ENCODE results near the gene ZNF496. TPM values are rescaled to one million over a fixed set of nuclear protein-coding genes. Genes with fewer than 3 reads are reported as not detected.

Gene ZNF496
- total RNA-seq, 1 experiment from 2014 or later, result 66.5 TPM

GRCh38 chr1:247367786-247368422 lies 36.2 kb upstream of the ZNF496 start:
- Histone ChIP-seq H3K14ac (ENCODE audit: insufficient read depth, low read length) (no peak overlapping the region), H2BK20ac (ENCODE audit: low read depth, low read length, poor library complexity, severe bottlenecking) (peak overlapping the region; percentile 6), H2AK5ac (ENCODE audit: insufficient read length, low read length) (no peak overlapping the region), H3K56ac (ENCODE audit: insufficient read length, low read depth, low read length) (no peak overlapping the region), H2BK5ac (ENCODE audit: insufficient read length, low read length) (no peak overlapping the region), H4K91ac (ENCODE audit: insufficient read length, low read depth, low read length) (no peak overlapping the region), H3K9ac (ENCODE audit: extremely low read depth, insufficient read length, low read length) (no peak overlapping the region), H3K23me2 (ENCODE audit: insufficient read length, low read depth, low read length, poor library complexity, severe bottlenecking) (no peaks in the 10 kb centered on the region), H3K4me1 (ENCODE audit: insufficient read depth, low read length) (peaks cover 5% of the 10 kb centered on the region; the same call in 1 of the 2 replicates), H3T11ph (ENCODE audit: low read length) (no peak overlapping the region), H3K18ac (ENCODE audit: insufficient read length, low read depth, low read length) (no peak overlapping the region), H3K79me2 (ENCODE audit: insufficient read depth, low read length) (no peaks in the 10 kb centered on the region), H2BK15ac (ENCODE audit: low read depth, low read length) (no peak overlapping the region), H2BK12ac (ENCODE audit: insufficient read length, low read depth, low read length) (no peak overlapping the region), H2AFZ (ENCODE audit: low read length) (no peak overlapping the region), H3K23ac (ENCODE audit: insufficient read length, low read depth, low read length) (no peak overlapping the region), H3K27me3 (ENCODE audit: insufficient read depth, low read length) (no peaks in the 10 kb centered on the region), H3K27ac (ENCODE audit: insufficient read length, low read depth, low read length) (no peak overlapping the region), H4K8ac (replicated peaks; ENCODE audit: insufficient read length, low read depth, low read length) (no peak overlapping the region), H4K5ac (ENCODE audit: insufficient read length, low read depth, low read length) (no peak overlapping the region), H2BK120ac (ENCODE audit: low read depth, low read length, poor library complexity, severe bottlenecking) (peak overlapping the region; percentile 23), H4K20me1 (ENCODE audit: control insufficient read depth, insufficient read depth, insufficient read length) (no peaks in the 10 kb centered on the region), H3K4ac (ENCODE audit: low read depth, low read length) (no peak overlapping the region), H3K9me3 (ENCODE audit: control insufficient read depth, low read depth, low read length) (peaks cover 7% of the 10 kb centered on the region), H3K4me2 (ENCODE audit: insufficient read depth, insufficient read length, low read length) (no peak overlapping the region), H3K79me1 (ENCODE audit: insufficient read depth, low read depth, low read length, poor library complexity, severe bottlenecking) (no peaks in the 10 kb centered on the region)
- no peak for TF ChIP-seq CTCF (conservative IDR thresholded peaks at IDR 0.05)
- no CpG with 5 or more reads among the region's 6 CpGs for WGBS (ENCODE audit: extremely low coverage, insufficient read length, low lambda C conversion rate)
- no peak overlapping the region for H3K27ac Mint-ChIP-seq
- peaks cover 20 to 25% (median 25%) of the 10 kb centered on the region in 3 experiments for H3K36me3 Mint-ChIP-seq (ENCODE audit: insufficient read depth in 1 of 3, low read depth in 3 of 3)
- peaks cover 39 to 42% of the 10 kb centered on the region in 2 experiments for H3K9me3 Mint-ChIP-seq
- no peak for DNase-seq
- peaks cover 24% of the 10 kb centered on the region for H3K27me3 Mint-ChIP-seq (ENCODE audit: low read depth)
- no peak overlapping the region; a peak in 1 of 5 replicates for H3K4me3 Mint-ChIP-seq
- H3K4me1 Mint-ChIP-seq, result peaks cover 27 to 29% of the 10 kb centered on the region in 2 experiments

Data from H9 (cell line).